ENCODE data around the gene PRR15L. TPM values are rescaled to one million over a fixed set of nuclear protein-coding genes. Genes with fewer than 3 reads are reported as not detected.
"Not testable (repeated sequence)": the region's sequence is repeated elsewhere in the genome, so short reads cannot be mapped to it uniquely, and the experiment has no call there.

The PRR15L gene
- total RNA-seq, 1 donor from 2014 or later: not detected

GRCh38 chr17:47941246-47942095 is 16.2 kb downstream of the PRR15L start, which contains the start of gene PNPO:
PNPO (plus strand) TSS chr17:47941571; CDS start chr17:47941676, 105 bp downstream.
- intact Hi-C loops (cut with micrococcal nuclease): loop anchor here (1.0 to 10.0 kb wide), 8 partner anchors 8 to 951 kb away; partner anchors contain the start of genes ATP5MC1, LRRC46, MRPL10 and NFE2L1

GRCh38 chr17:47937941-47938340 is 19.7 kb downstream of the PRR15L start:
- intact Hi-C loops (cut with micrococcal nuclease): no loop called here

GRCh38 chr17:47935961-47936360 is 21.7 kb downstream of the PRR15L start:
- intact Hi-C loops (cut with micrococcal nuclease): no loop called here

- intact Hi-C loops (cut with micrococcal nuclease): not testable (repeated sequence)
These were observed 22.2 kb downstream of the PRR15L start for GRCh38 chr17:47935468-47935867.

- intact Hi-C loops (cut with micrococcal nuclease): no loop called here
These were observed 22.8 kb downstream of the PRR15L start for GRCh38 chr17:47934856-47935255.

GRCh38 chr17:47931848-47932247 is 25.8 kb downstream of the PRR15L start:
- intact Hi-C loops (cut with micrococcal nuclease): no loop called here

GRCh38 chr17:47929218-47930000 is 28.3 kb downstream of the PRR15L start:
- intact Hi-C loops (cut with micrococcal nuclease): no loop called here

- intact Hi-C loops (cut with micrococcal nuclease): no loop called here
These were observed 29.3 kb downstream of the PRR15L start for GRCh38 chr17:47928415-47928814.

GRCh38 chr17:47927821-47928400 is 29.8 kb downstream of the PRR15L start:
- intact Hi-C loops (cut with micrococcal nuclease): no loop called here

- intact Hi-C loops (cut with micrococcal nuclease): no loop called here
These were observed 32.0 kb downstream of the PRR15L start for GRCh38 chr17:47925678-47925988.

- intact Hi-C loops (cut with micrococcal nuclease): no loop called here
These were observed 32.7 kb downstream of the PRR15L start for GRCh38 chr17:47924785-47925677.

GRCh38 chr17:47919889-47920288 is 37.8 kb downstream of the PRR15L start:
- intact Hi-C loops (cut with micrococcal nuclease): not testable (repeated sequence)

GRCh38 chr17:47918991-47919390 is 38.7 kb downstream of the PRR15L start:
- intact Hi-C loops (cut with micrococcal nuclease): no loop called here

- intact Hi-C loops (cut with micrococcal nuclease): no loop called here
These were observed 39.7 kb downstream of the PRR15L start for GRCh38 chr17:47918006-47918405.

- intact Hi-C loops (cut with micrococcal nuclease): no loop called here
These were observed 40.1 kb downstream of the PRR15L start for GRCh38 chr17:47917581-47917980.

GRCh38 chr17:47916489-47917208 is 41.0 kb downstream of the PRR15L start:
- intact Hi-C loops (cut with micrococcal nuclease): no loop called here

GRCh38 chr17:47915776-47916398 is 41.8 kb downstream of the PRR15L start:
- intact Hi-C loops (cut with micrococcal nuclease): no loop called here

GRCh38 chr17:47914306-47914948 is 43.3 kb downstream of the PRR15L start:
- intact Hi-C loops (cut with micrococcal nuclease): no loop called here

GRCh38 chr17:47913050-47913449 is 44.6 kb downstream of the PRR15L start:
- intact Hi-C loops (cut with micrococcal nuclease): no loop called here
